CD4-positive, alpha-beta T cell treated with Interleukin-4 for 4 hours (primary cell): Measurements from ENCODE around the gene CDC42BPG.

ENCODE experiments used
- DNase-seq: peaks from one replicate; pipeline ENCODE4 v3.0.0-alpha.2; 2020

Gene CDC42BPG

DNA sequence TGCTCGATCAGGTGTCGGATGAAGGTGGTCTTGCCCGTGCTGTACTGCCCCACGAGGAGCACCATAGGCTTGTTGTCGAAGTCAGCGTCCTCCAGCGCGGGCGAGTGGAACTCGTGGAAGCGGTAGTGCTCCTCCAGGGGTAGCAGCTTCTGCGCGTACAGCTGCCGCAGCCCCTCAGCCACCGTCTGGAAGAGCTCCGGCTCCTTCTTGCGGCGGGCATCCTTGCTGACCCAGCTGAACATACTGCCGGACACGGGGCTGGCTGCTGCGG, 33.7 kb upstream of the CDC42BPG start:
- no peak for DNase-seq

DNA sequence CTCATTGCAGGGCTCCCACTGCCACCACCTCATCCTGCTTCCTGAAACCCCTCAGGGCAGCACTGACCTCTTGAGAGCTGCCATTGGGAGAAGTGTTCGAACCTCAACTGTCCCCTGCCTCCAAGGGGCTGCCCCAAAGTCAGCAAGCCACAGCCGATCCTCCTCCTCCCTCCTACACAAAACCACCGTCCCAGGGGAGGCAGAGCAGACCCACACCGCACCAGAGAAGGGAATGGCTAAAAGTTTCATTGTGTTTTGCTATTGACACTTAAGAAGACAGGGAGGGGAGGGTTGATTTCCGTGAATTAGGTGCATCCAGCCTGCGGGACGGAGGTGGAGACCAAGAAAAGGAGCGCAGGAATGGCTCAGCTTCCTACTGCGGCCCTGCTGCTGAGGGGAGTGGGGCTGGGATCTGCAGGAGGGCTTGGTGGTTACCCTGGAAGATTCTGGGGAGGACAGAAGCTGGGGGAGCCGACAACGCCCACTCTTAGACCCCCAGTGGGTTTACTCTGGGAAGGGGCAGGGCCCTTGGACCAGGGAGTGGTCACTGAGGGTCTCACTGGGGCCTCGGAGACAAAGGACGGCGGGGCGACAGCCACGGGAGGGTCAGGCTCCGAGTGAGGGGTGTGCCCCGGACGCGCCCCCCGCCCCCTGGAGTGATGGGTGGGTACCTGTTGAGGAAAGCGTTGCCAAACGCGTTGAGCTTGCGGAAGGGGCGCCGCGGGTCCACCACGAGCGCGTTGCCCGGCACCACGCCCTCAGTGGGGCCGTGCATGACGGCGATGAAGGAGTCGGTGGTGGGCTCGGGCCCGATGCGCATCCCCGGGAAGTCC, 33.2 kb upstream of the CDC42BPG start:
- DNase-seq, result no peak

DNA sequence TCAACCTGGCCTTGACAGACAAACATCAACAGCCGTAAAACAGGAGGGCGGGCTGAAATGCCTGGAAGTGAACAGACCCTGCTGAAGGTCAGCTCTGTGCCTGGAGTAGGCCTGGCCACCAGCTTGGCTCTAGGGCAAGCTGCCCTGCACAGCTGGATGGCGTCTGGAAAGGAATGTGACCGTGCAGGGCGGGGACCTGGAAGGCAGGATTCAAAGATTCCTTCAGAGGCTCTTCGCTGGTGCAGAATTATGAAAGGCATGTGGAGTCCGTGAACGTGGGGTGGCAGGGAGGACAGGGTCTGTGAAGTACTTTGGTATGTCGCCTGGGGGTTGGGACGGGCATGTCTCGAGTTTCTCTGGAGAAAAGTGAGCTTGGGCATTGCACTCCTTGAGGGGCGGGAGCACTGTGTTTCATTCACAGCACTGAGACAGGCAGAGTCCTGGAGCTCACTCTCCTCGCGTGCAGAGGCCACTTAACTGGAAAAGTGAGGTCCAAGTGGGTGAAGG, 32.4 kb upstream of the CDC42BPG start:
- no peak for DNase-seq

DNA sequence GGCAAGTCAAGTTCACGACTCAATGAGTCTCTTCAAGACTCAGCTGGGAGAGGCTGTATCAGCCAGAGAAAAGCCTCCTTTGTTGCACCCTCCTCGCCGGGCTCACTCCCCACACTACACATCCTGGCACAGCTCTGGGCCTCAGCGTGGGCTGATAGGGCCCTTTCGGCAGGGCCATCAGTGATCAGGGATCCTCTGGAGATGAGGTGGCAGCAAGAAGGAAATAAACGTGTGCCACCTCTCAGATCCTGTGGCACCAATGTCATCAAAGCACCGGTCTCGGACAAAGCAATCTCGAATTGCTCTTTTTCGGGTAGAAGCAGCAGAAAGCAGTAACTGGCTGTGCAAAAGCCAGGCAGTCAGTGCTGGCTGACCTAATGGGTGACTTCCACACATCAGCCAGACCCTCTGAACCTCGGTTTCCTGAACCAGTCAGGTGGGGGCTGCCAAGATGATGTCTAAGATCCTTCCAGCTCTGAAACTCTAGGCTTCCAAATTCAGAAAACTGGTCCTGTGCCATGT, 31.8 kb upstream of the CDC42BPG start:
- DNase-seq, result no peak

DNA sequence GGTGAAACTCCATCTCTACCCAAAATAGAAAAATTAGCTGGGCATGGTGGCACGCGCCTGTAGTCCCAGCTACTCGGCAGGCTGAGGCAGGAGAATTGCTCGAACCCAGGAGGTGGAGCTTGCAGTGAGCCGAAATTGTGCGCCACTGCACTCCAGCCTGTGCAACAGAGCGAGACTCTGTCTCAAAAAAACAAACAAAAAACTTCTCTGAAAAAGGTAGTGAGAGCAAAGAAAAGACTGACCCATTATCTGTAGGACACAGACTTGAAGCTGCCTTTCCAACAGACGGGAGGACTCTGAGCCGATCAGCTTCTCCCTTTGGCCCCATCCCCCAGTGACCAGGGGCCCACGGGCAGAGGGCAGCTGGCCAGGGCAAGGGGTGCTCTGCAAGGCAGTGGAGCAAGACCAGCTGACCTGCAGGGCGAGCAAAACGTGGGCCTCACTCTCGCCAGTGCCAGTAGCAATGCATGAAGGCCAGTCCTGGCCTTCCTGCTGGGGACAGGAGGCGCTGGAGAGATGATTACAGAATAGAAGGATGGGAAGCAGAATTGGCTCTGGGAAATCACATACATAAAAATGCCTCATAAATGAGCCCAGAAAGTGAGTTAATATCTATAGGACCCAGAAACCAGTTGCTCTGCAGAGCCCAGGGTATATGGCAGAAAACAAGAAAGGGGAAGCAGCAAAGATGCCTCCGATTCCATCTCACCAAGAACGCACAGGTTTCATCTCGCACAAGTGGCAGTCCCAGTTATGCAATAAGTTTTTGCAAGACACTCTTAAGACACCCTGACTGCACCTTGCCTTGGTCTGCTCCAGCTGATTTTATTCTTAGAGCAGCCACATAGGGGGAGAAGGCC, 31.1 kb upstream of the CDC42BPG start:
- no peak for DNase-seq

DNA sequence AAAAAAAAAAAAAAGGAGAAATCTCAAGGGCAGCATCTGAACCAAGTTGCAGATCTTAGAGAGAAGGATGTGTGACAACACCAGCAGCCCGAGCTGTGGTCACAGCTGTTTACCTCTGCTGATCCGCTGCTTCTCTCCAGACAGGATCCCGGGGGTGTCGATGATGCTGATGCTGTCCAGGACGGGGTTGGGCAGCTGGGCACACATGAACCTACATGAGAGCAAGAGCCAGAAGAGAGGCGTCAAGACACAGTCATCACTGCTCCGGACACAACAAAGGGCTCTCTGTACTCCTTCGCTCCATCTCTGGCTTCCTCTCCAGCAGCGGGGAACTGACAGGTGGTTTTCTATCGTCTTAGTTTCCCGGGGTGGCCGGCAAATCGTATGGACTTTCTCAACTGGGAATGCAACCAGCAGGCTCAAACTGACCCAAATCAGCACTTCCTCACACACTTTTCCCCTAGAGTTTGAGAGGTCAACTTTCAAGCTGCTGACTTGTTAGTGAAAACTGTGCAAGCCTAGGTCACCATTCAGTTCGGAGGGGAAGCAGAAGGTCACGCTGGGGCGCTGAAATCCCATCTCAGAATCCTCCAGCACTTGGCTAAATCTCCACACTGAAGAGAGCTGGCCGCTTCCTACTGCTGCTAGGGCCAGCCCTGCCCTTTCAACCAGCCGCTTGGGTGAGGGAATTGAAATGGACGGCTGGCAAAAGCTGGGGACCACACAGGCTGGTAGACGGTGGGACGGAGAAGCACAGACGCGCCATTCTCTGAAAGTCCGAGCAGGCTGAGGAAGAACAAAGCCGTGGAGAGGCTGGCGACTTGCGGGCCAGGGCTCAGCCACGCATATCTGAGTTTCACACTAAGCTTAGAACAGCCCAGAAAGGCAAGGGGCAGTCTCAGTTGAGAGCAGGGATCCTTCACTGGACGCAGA, 30.1 kb upstream of the CDC42BPG start:
- peak; percentile 62 for DNase-seq

DNA sequence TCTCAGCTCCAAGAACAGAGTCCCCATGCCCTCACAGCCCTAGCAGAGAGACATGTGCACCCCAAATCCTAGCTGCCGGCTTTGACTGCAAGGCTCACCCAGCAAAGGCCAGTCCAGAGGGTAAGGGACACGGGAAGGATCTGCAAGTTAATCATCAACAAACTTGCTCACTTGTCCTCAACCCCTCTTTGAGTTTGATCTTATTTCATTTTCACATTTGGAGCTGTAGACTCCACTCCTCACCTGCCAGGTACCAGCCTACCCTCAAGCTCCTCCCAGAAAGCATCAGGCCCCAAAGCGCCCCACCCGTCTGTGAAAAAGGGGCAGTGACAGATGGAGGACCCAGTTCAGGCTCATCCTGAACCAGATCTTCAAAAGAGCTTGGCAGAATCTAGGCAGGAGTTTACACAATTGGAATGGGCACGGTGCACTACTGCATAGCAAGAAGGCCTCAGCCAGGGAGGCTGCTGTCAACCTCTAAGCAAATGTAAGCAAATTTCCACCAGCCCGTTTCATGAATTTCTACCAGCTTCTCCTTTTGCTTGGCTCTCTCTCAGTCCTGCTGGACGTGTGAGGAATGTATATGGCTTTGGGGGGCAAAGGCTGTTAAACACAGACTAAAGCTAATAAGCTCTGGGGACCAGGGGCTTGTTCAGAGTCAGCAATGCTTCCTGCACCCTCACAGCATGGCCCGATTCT, 28.5 kb upstream of the CDC42BPG start:
- DNase-seq, result no peak

DNA sequence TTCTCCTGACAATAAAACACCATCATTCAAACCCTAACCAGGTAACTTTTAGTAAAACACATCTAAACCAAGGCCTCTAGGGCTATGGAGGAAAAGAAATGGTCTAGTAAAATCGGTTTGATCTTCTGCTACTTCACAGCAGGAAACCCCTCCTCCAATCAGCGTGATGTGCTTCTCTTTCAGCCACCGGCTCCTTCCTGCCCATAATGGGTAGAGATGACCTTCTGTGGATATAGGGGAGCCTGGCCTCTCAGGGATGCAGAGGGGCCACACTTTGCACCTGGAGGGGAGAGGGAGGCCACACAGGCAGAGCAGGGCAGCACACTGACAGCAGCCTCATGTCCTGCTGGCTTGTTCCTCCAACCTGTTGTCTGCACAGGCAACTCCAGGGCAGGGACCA, 27.0 kb upstream of the CDC42BPG start:
- DNase-seq, result no peak

DNA sequence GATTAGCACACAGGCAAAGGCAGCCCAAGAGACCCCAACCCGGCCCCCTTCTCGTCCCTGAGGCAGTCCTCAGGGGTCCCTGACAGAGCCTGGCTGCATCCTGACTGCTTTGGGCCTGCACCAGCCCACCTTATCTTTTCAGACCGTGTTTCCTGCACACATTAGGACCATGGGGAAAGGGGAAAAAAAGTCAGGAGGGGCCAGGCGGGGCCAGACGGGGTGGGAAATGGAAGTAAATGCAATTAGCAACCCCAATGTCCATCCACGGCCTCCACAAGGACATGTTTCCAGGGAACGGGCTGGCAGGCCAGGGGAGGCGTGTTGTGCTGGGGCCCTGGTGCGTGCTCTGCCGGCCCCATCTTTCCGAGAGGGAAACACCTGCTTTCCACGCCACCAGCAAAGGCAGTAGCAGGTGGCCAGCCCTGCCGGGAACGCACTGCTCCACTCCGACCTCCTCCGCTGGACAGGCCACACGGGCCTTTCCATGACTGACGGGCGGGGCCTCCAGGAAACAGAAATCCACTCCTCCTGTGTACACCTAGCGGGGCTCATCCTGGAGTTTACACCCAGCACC, 26.5 kb upstream of the CDC42BPG start:
- DNase-seq, result no peak

DNA sequence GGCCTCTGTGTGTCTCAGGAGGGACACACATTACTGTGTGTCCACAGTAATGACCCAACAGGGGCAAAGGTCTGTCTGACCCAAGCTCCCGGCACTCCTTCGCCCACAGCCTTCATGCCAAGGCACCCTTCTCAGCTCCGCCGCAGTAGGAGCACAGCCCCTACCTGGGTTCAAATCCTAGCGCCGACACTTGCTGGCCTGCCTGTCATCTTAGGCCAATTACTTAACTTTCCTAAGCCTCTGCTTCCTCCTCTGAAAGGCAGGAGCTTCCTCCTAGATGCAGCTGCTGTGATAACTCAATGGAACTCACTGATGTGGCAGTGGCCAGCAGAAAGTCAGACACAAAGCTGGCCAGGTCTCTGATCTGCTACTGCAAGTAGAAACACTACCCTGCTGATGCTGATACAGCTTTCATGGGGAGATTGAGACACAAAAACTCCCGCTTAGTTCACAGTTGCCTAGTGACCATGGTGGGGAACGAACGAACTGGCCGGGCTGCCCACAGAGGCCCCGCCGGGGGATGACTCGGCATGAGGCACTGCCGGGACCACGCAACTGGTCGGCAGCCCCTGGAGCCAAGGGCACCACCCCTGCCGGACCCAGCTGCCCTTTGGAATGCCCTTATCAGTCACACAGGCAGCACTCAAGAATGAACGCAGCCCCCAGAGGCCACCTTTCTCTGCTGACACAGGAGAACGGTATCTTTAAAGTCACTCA, 25.9 kb upstream of the CDC42BPG start:
- no peak for DNase-seq

DNA sequence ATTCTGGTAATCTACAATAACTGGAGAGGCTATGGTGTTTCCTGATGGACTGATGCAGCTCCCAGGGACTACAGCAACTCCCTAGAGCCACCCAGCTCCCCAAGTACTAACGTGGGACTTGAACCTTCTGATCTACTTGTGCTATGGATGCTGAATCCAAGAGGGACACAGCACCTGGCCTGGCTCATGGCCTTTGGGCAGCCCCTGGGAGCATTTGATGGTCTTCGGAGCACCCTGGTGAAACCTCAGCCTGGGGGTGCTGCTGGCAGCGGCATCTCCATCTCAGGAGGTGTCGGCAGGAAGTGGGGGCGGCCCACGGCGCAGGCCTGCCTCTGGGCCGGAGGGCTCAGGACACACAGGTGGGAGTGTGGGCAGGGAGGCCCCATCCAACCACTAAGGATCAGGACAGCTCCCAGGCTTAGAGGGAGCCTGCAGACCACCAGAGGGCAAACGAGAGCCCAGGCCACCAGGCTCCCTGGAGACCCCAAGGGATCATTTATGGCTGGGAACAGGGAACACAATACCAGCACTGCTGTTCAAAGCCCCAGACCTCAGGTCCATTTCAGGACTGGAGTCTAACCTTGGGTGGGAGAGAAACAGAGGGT, 25.2 kb upstream of the CDC42BPG start:
- no peak for DNase-seq

DNA sequence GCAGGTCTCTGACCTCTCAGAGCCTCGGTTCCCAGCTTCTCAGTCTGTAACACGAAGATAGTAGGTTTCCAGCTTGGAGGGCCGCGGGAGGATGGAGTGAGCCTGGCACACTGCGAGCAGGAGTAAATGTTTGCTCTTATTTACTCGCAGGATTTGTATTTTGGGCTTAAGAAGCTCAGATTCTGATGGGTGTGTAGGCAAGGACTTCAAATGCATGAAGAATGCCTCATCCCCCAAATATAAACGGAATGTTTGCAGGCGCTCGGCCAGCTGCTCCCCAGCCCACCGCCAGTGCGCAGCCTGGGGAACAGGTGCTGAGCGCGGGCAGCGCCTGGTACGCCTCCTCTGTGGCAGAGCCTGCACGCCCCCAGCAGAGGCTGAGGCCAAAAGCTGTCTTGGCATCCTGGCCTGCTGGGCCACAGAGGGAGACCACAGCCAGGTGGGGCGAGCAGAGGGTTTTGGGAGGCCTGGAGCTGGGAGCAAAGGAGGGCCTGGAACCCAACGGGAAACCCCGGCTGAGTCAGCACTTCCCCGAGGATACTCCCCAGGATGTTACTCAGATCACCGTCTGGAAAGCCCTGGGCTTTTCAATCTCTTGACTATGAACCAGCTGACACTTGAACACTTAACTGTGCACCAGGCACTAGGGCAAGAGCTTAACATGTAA, 24.6 kb upstream of the CDC42BPG start:
- DNase-seq, result no peak

DNA sequence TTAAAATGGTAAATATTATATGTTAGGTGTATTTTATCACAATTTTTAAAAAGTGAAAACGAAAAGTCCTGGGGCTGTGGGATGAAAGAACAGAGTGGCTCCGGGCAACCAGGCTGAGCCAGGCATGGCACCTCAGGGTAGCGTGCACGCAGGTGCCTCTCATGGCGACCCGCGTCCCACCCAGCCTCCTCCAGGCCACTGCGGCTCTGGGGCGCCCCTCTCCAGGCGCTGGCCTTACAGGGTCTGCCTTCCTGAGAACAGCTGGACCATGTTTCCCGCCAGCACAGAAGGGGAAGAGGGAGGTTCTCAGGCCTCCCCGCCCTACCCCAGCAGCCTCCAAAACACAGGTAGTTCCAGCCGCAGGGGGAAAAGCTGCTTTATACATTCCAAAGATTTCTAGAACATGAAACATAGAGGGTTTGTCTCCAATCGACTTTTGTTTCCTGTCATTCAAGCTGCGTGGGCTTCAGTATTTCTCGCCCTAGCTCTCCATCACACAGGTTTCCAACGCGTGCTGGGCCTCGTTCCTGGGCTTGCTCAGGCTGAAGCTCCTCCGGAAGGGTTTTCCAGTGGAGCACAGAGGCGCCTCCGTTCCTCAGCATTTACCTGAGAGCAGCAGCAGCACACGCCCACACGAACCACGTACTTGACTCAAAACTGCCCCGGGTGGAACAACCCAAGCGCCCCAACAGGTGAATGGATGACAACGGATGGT, 23.5 kb upstream of the CDC42BPG start:
- DNase-seq, result no peak

DNA sequence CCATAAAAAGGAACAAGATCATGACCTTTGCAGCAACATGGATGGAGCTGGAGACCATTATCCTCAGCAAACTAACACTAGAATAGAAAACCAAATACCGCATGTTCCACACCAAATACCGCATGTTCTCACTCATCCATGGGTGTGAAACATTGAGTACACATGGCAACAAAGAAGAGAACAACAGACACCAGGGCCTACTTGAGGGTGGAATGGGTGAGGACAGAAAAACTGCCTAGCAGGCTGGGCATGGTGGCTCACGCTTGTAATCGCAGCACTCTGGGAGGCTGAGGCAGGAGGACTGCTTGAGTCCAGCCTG, 21.7 kb upstream of the CDC42BPG start:
- no peak for DNase-seq

DNA sequence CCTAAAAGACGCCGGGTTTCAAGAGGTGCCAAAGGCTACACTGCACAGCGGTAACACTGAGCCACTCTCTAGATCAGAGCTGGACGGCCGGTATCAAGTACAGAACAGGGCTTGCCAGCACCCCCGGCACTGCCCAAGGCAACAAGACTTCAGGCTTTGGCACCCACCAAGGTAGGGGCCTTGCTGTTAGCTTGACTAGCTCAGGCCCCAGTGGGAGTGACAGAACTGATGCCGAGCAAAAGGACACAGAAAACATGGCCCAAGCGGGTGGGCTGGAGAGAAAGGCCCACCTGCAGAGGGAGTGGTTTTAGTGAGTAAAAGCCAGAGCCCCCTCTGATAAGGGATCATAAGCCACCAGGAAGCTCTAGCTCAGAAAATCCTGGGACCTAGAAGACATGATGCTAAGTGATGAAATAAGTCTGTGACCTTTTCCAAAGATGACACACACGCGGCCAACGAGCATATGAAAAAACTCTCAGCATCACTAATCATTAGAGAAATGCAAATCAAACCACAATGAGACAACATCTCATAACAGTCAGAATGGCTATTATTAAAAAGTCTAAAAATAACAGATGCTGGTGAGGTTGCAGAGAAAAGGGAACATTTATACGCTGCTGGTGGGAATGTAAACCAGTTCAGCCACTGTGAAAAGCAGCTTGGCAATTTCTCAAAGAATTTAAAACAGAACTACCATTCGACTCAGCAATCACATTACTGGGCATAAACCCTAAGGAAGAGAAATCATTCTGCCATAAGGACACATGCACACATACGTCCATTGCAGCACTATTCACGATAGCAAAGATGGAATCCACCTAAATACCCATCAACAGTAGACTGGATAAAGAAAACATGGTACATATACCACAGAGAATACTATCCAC, 21.1 kb upstream of the CDC42BPG start:
- peak; percentile 74 for DNase-seq

DNA sequence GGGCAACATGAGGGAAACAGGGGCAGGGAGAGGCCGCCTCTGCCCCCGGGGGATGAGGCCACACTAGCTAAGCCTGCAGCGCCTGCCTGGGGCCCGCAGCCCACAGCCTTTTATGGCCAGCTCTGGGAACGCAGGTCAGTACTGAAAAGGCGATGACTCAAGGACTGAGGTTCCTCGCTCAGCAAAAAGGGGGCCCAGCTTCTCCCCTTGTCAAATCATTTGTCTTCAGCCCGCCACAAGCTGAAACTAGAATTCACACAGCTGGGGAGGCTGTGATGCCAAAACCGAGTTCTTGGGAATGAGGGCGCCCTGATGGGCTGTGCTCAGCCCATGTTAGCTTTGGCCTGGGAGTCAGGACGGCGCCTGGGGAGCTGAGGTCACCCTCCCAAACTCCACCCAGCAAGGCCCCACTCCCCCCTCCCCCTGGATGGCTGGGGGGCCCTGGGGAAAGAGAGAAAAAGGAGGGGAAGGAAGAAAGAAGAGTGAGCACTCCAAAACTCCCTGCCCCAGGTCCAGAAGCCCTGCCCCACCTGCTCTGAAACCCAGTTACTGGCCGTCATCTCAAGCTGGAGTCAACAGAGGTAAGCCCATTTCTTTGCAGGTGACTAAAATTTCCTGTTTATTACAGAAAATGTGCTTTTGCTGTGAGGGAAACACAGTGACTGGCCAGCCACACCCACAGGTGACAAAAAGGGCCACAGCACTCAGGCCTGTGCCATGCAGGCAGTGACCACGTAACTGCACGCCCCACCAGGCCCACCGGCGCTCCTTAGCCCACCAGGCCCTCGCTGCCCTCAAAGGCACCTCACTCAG, 20.2 kb upstream of the CDC42BPG start:
- peak; percentile 65 for DNase-seq

DNA sequence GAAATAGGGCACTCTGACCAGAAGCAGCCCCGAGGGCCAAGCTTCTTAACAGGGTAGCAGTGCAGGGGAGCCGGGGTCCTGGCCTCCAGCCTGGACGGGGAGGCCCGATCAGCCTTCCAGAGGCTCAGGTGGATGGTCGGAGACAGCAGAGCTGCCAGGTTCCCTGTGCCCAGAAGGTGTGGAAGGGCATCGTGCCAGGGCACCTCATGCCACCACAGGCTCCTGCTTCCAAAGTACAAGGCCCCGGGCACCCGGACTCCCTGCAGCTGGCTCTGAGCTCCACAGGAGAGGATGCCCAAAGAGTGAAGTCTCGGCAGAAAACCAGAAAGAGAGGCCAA, 19.7 kb upstream of the CDC42BPG start:
- DNase-seq, result no peak
